NCI-H510A (cell line): Measurements from ENCODE around the gene IFT43.
"Not testable (repeated sequence)": the region's sequence is repeated elsewhere in the genome, so short reads cannot be mapped to it uniquely, and the experiment has no call there.

ENCODE experiments used
- DNase-seq: peaks from one replicate; lab custom pipeline; 2025; lab: John Stamatoyannopoulos, UW

IFT43 gene

GRCh38 chr14:75980856-75981255 lies 4.7 kb upstream of the IFT43 start:
- DNase-seq, result peak; percentile 15

GRCh38 chr14:75981426-75982265 lies 3.9 kb upstream of the IFT43 start, which contains the start of gene TGFB3:
Gene TGFB3 (minus strand): TSS chr14:75981995. CDS start chr14:75980893, 1,102 bp downstream.
- DNase-seq, result peak; percentile 60

GRCh38 chr14:75982266-75983018 lies 3.1 kb upstream of the IFT43 start:
- peak; percentile 76 for DNase-seq

- no peak for DNase-seq
These were observed 2.6 kb upstream of the IFT43 start for GRCh38 chr14:75983019-75983358.

- DNase-seq, result no peak
These were observed 889 bp upstream of the IFT43 start for GRCh38 chr14:75984674-75985073.

GRCh38 chr14:75986439-75986765 lies 839 bp downstream of the IFT43 start:
- DNase-seq, result no peak

GRCh38 chr14:75987201-75987970 lies 1.8 kb downstream of the IFT43 start:
- no peak for DNase-seq

GRCh38 chr14:75989134-75989533 lies 3.6 kb downstream of the IFT43 start:
- DNase-seq, result no peak

GRCh38 chr14:75990297-75990696 lies 4.7 kb downstream of the IFT43 start:
- no peak for DNase-seq

GRCh38 chr14:75991753-75992152 lies 6.2 kb downstream of the IFT43 start:
- no peak for DNase-seq

GRCh38 chr14:75993567-75994041 lies 8.0 kb downstream of the IFT43 start:
- DNase-seq, result no peak

GRCh38 chr14:75995372-75996041 lies 9.9 kb downstream of the IFT43 start:
- DNase-seq, result no peak

- no peak for DNase-seq
These were observed 10.9 kb downstream of the IFT43 start for GRCh38 chr14:75996488-75996887.

- no peak for DNase-seq
These were observed 14.1 kb downstream of the IFT43 start for GRCh38 chr14:75999511-76000190.

GRCh38 chr14:76002383-76002782 lies 16.8 kb downstream of the IFT43 start:
- DNase-seq, result no peak

GRCh38 chr14:76006253-76006652 lies 20.7 kb downstream of the IFT43 start:
- DNase-seq, result no peak

GRCh38 chr14:76007379-76007778 lies 21.8 kb downstream of the IFT43 start:
- no peak for DNase-seq

- DNase-seq, result no peak
These were observed 22.3 kb downstream of the IFT43 start for GRCh38 chr14:76007852-76008251.

GRCh38 chr14:76009627-76010026 lies 24.1 kb downstream of the IFT43 start:
- not testable (repeated sequence) for DNase-seq

- no peak for DNase-seq
These were observed 26.4 kb downstream of the IFT43 start for GRCh38 chr14:76011930-76012329.

GRCh38 chr14:76012354-76012753 lies 26.8 kb downstream of the IFT43 start:
- DNase-seq, result no peak
